B cell (primary cell): ENCODE results near the gene RFC1. TPM values are rescaled to one million over a fixed set of nuclear protein-coding genes. Genes with fewer than 3 reads are reported as not detected.

Source experiments
- ATAC-seq: fragments of 200-7000 bp; cut with Tn5 transposase; one replicate; pipeline ENCODE4 v1.10.0; 2021; ENCODE audit warnings: low read depth, mild to moderate bottlenecking, moderate number of reproducible peaks, moderate library complexity
- CTCF ChIA-PET: fragments of 350-600 bp; sonication (Branson Sonifier 250); formaldehyde crosslinking; loops from one replicate; lab custom pipeline; 2021; ENCODE audit warnings: antibody characterized with exemption, inconsistent platforms; lab: Charles Lee
- POLR2A ChIA-PET: fragments of 350-600 bp; sonication (Branson Sonifier 250); formaldehyde crosslinking; loops from one replicate; lab custom pipeline; 2021; ENCODE audit warnings: antibody characterized with exemption; lab: Charles Lee
- DNase-seq: peaks from one replicate; pipeline ENCODE4 v3.0.0; 2013
- H2AFZ ChIP-seq: 2 replicates; pipeline ENCODE4 v1.6.1; 2012; ENCODE audit warnings: mild to moderate bottlenecking, low read depth, low read length; ENCODE audit not compliant: insufficient read depth, poor library complexity, severe bottlenecking
- H3K27ac ChIP-seq, 2 donors: 1 replicate in 1 of 2; 2 replicates in 1 of 2; pipeline ENCODE4 v1.5.1; 2012 to 2013; ENCODE audit warnings: low read length in 2 of 2, mild to moderate bottlenecking in 2 of 2, moderate library complexity in 1 of 2
- H3K27me3 ChIP-seq, 4 experiments: fragments of 200-600 bp in 1 of 4; sonication (generic) in 1 of 4; replicated peaks in 1 of 4; 1 replicate in 2 of 4; 2 replicates in 2 of 4; pipeline versions ENCODE4 v1.6.1 to v1.7.0; 2013 to 2016; ENCODE audit warnings: low read length in 3 of 4, mild to moderate bottlenecking in 2 of 4, mixed read lengths in 1 of 4, moderate library complexity in 1 of 4; ENCODE audit not compliant: insufficient read depth in 4 of 4, control insufficient read depth in 3 of 4; ENCODE audit errors: control extremely low read depth in 1 of 4
- H3K36me3 ChIP-seq, 2 experiments: replicated peaks in 1 of 2; 1 replicate in 1 of 2; 2 replicates in 1 of 2; pipeline versions ENCODE4 v1.6.1 to v1.7.1; 2013; ENCODE audit warnings: low read length in 1 of 2; ENCODE audit not compliant: insufficient read depth in 2 of 2, control insufficient read depth in 1 of 2; ENCODE audit errors: control extremely low read depth in 1 of 2, extremely low read depth in 1 of 2
- H3K4me1 ChIP-seq, 2 donors: fragments of 200-600 bp in 1 of 2; sonication (generic) in 1 of 2; 1 replicate in 1 of 2; 2 replicates in 1 of 2; pipeline versions ENCODE4 v1.5.1 to v1.6.1; 2013 to 2017; ENCODE audit warnings: low read length in 2 of 2; ENCODE audit not compliant: control insufficient read depth in 2 of 2, insufficient read depth in 2 of 2
- H3K4me2 ChIP-seq: replicated peaks from 2 replicates; pipeline ENCODE3; 2012; ENCODE audit warnings: mild to moderate bottlenecking, low read depth, low read length; ENCODE audit not compliant: poor library complexity, severe bottlenecking
- H3K4me3 ChIP-seq, 5 experiments: fragments of 200-600 bp in 1 of 5; sonication (generic) in 1 of 5; 1 replicate in 3 of 5; 2 replicates in 2 of 5; pipeline versions ENCODE4 v1.5.1 to v1.7.0; 2011 to 2016; ENCODE audit warnings: low read length in 4 of 5, mild to moderate bottlenecking in 4 of 5, low read depth in 2 of 5, control low read depth in 1 of 5, moderate library complexity in 1 of 5; ENCODE audit not compliant: insufficient read depth in 1 of 5; ENCODE audit errors: control extremely low read depth in 1 of 5, extremely low read depth in 1 of 5
- H3K79me2 ChIP-seq: fragments of 200-600 bp; sonication (generic); one replicate; pipeline ENCODE4 v1.6.0; 2016; ENCODE audit warnings: low read length; ENCODE audit not compliant: control insufficient read depth, insufficient read depth
- H3K9ac ChIP-seq: fragments of 200-600 bp; sonication (generic); 2 replicates; pipeline ENCODE4 v1.6.1; 2017; ENCODE audit warnings: mild to moderate bottlenecking, low read length, moderate library complexity
- H3K9me3 ChIP-seq, 3 donors: one replicate each; pipeline versions ENCODE4 v1.6.1 to v1.7.1; 2013; ENCODE audit warnings: low read length in 2 of 3; ENCODE audit not compliant: control insufficient read depth in 2 of 3, insufficient read depth in 1 of 3; ENCODE audit errors: control extremely low read depth in 1 of 3
- H4K20me1 ChIP-seq: 2 replicates; pipeline ENCODE4 v1.6.0; 2012; ENCODE audit warnings: mild to moderate bottlenecking, low read length; ENCODE audit not compliant: insufficient read depth, control insufficient read depth, poor library complexity, severe bottlenecking
- H3K27ac Mint-ChIP-seq: one replicate; pipeline ENCODE4 v1.8.0; 2021; ENCODE audit warnings: mixed read lengths
- H3K27me3 Mint-ChIP-seq: one replicate; pipeline ENCODE4 v1.8.0; 2021; ENCODE audit warnings: mixed read lengths
- H3K4me1 Mint-ChIP-seq: one replicate; pipeline ENCODE4 v1.8.0; 2021; ENCODE audit warnings: mixed read lengths
- H3K4me3 Mint-ChIP-seq: one replicate; pipeline ENCODE4 v1.8.0; 2021; ENCODE audit warnings: mixed read lengths
- H3K9me3 Mint-ChIP-seq: one replicate; pipeline ENCODE4 v1.8.0; 2022; ENCODE audit warnings: mixed read lengths; ENCODE audit not compliant: insufficient read depth
- EZH2 ChIP-seq: IDR thresholded peaks from 2 replicates; pipeline ENCODE4 v1.6.1; 2012; ENCODE audit warnings: borderline replicate concordance, low read depth, mild to moderate bottlenecking, moderate library complexity, low read length; ENCODE audit not compliant: insufficient read depth, poor library complexity, severe bottlenecking
- WGBS: methylation state at CpG from one replicate; pipeline ENCODE4 v1.1.5; 2013; ENCODE audit warnings: missing lambda C conversion rate; ENCODE audit not compliant: insufficient coverage; 5-methylcytosine and 5-hydroxymethylcytosine counted together
- intact Hi-C: fragments of 100-400 bp; cut with micrococcal nuclease; formaldehyde crosslinking; loops from one replicate; pipeline ENCODE4 v1.10.0; 2022
- polyA plus RNA-seq: library from polyadenylated mRNA; depleted of rRNA; stranded (reverse); fragments of >200 nt; gene quantifications from 2 replicates; pipeline ENCODE4 v1.2.3, GENCODE V29; 2012
- total RNA-seq, 2 donors: library from RNA; stranded (reverse); fragments of 120-200 nt in 1 of 2; gene quantifications; 1 replicate in 1 of 2; 2 replicates in 1 of 2; pipeline versions ENCODE4 v1.2.3 to v1.2.4, GENCODE V29; 2013 to 2022
- TF ChIP-seq, protein P1 (sequence below): fragments of 200-600 bp; IDR thresholded peaks from one replicate; pipeline ENCODE4 v1.8.0; 2022; ENCODE audit warnings: antibody characterized with exemption, mild to moderate bottlenecking

The RFC1 gene
- total and polyA plus RNA-seq, 2 donors (not counting 1 experiment from before 2014, with no cell fraction given): 14.9 to 55.1 TPM

DNA sequence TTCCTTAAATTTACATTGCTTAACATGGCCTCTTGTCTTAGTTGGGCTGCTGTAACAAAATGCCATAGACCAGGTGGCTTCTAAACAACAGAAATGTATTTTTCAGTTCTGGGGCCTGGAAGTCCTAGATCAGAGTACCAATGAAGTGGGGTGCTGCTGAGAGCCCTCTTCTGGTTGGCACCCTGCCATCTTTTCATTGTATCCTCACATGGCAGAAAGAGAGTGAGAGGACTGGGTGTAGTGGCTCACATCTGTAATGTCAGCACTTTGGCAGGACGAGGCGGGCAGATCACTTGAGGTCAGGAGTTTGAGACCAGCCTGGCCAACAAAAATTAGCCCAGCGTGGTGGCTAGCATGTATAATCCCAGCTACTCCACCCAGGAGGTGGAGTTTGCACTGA is 28.5 kb upstream of the RFC1 start:
- H3K36me3 ChIP-seq: no peaks in the 10 kb centered on the region
- no peak overlapping the region for H3K27ac ChIP-seq
- H3K9me3 ChIP-seq: no peaks in the 10 kb centered on the region
- intact Hi-C loops: no loop called here
- no peak for DNase-seq
- no peak for ATAC-seq
- H3K4me1 Mint-ChIP-seq: no peaks in the 10 kb centered on the region
- TF ChIP-seq EZH2: no peak
- TF ChIP-seq, protein P1, sequence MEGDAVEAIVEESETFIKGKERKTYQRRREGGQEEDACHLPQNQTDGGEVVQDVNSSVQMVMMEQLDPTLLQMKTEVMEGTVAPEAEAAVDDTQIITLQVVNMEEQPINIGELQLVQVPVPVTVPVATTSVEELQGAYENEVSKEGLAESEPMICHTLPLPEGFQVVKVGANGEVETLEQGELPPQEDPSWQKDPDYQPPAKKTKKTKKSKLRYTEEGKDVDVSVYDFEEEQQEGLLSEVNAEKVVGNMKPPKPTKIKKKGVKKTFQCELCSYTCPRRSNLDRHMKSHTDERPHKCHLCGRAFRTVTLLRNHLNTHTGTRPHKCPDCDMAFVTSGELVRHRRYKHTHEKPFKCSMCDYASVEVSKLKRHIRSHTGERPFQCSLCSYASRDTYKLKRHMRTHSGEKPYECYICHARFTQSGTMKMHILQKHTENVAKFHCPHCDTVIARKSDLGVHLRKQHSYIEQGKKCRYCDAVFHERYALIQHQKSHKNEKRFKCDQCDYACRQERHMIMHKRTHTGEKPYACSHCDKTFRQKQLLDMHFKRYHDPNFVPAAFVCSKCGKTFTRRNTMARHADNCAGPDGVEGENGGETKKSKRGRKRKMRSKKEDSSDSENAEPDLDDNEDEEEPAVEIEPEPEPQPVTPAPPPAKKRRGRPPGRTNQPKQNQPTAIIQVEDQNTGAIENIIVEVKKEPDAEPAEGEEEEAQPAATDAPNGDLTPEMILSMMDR: no peak
- no peaks in the 10 kb centered on the region for H3K79me2 ChIP-seq
- no peaks in the 10 kb centered on the region for H3K9me3 Mint-ChIP-seq
- H3K4me1 ChIP-seq: no peaks in the 10 kb centered on the region
- H3K27me3 Mint-ChIP-seq: peaks cover 2% of the 10 kb centered on the region
- no peak overlapping the region for H3K4me3 ChIP-seq
- no peaks in the 10 kb centered on the region for H3K27me3 ChIP-seq
- CTCF ChIA-PET: no interaction called here
- H3K9ac ChIP-seq: no peak overlapping the region
- POLR2A ChIA-PET: no interaction called here
- no peaks in the 10 kb centered on the region for H4K20me1 ChIP-seq
- H3K4me3 Mint-ChIP-seq: no peak overlapping the region
- 83% methylated on average over 2 of the region's 3 CpGs for WGBS
- H3K27ac Mint-ChIP-seq: no peak overlapping the region
- no peak overlapping the region for H3K4me2 ChIP-seq
- H2AFZ ChIP-seq: no peak overlapping the region

DNA sequence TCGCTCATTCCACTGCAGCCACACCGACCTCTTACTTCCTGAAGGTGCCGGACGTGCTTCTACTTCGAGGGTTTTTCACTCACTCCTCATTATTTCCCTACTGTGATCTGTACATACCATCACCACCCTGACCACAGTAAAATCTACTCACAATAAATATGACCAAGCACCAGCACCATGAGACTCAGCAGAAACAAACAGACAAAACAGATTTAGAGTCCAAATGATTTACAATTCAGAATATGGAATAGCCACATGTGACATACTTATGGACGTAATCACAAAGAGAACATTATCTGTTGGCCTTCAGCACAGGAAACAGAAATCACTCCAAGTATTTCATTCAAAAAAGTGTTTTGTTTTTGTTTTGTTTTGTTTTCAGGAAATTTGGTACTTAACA is 24.4 kb upstream of the RFC1 start:
- peaks cover 2% of the 10 kb centered on the region for H3K27me3 Mint-ChIP-seq
- no peak overlapping the region for H3K4me2 ChIP-seq
- no peaks in the 10 kb centered on the region for H3K27me3 ChIP-seq
- no peaks in the 10 kb centered on the region for H3K36me3 ChIP-seq
- no peaks in the 10 kb centered on the region for H4K20me1 ChIP-seq
- no peak for TF ChIP-seq EZH2
- TF ChIP-seq, protein P1: no peak
- H2AFZ ChIP-seq: no peak overlapping the region
- 96% methylated on average over 5 of the region's 6 CpGs for WGBS
- H3K79me2 ChIP-seq: no peaks in the 10 kb centered on the region
- ATAC-seq: no peak
- H3K27ac Mint-ChIP-seq: no peak overlapping the region
- intact Hi-C loops: no loop called here
- no peaks in the 10 kb centered on the region for H3K9me3 Mint-ChIP-seq
- no peak for DNase-seq
- H3K4me3 Mint-ChIP-seq: no peak overlapping the region
- no peaks in the 10 kb centered on the region for H3K4me1 ChIP-seq
- CTCF ChIA-PET: no interaction called here
- H3K9ac ChIP-seq: no peak overlapping the region
- no peak overlapping the region for H3K27ac ChIP-seq
- POLR2A ChIA-PET: no interaction called here
- H3K4me1 Mint-ChIP-seq: no peaks in the 10 kb centered on the region
- no peaks in the 10 kb centered on the region for H3K9me3 ChIP-seq
- no peak overlapping the region for H3K4me3 ChIP-seq
